ENCODE data around the gene PLPP3. TPM values are rescaled to one million over a fixed set of nuclear protein-coding genes. Genes with fewer than 3 reads are reported as not detected.

Gene PLPP3
- total and polyA plus RNA-seq, 3 donors from 2014 or later = 41.5 to 103 (median 82.0) TPM

DNA sequence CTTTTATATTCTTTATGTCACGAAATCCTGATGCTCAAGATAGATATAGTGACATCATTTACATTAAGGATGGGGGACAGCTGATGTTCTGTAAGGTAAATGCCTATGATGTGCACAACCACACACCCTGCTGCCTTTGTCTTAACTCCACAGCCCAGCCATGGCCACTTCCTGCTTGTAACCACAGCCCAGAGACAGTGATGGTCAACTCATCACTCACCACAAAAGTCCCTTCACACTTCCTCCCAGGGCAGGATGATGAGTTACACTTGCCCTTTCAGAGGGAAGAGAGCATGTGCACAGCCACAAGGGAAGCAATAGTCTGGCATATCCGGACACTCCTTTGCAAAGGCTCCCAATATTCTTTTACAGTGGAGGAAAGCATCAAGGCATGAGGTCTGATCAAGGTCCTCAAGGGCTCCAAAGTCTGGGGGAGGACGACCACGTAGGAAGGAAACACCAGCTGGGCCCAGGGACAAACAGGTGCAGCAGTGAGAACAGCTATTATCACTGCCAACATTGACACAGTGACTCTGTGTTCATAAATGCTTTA is 53.8 kb downstream of the PLPP3 start:
- no peak for TF ChIP-seq POLR2A (IDR thresholded peaks at IDR 0.05)
- TF ChIP-seq, protein P1, sequence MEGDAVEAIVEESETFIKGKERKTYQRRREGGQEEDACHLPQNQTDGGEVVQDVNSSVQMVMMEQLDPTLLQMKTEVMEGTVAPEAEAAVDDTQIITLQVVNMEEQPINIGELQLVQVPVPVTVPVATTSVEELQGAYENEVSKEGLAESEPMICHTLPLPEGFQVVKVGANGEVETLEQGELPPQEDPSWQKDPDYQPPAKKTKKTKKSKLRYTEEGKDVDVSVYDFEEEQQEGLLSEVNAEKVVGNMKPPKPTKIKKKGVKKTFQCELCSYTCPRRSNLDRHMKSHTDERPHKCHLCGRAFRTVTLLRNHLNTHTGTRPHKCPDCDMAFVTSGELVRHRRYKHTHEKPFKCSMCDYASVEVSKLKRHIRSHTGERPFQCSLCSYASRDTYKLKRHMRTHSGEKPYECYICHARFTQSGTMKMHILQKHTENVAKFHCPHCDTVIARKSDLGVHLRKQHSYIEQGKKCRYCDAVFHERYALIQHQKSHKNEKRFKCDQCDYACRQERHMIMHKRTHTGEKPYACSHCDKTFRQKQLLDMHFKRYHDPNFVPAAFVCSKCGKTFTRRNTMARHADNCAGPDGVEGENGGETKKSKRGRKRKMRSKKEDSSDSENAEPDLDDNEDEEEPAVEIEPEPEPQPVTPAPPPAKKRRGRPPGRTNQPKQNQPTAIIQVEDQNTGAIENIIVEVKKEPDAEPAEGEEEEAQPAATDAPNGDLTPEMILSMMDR (IDR thresholded peaks at IDR 0.05) = no peak
- Histone ChIP-seq H3K36me3 (ENCODE audit: low read depth, missing control alignments) (no peaks in the 10 kb centered on the region), H3K4me3 (no peak overlapping the region), H3K27ac (no peak overlapping the region), H3K4me1 (peaks cover 10% of the 10 kb centered on the region), H3K9me3 (no peaks in the 10 kb centered on the region), H3K27me3 (no peaks in the 10 kb centered on the region)
- DNase-seq = no peak
- WGBS, 2 donors = 45 to 55% methylated on average over 3 to 4 of the region's 4 CpGs
- intact Hi-C loops (cut with DNase I; ENCODE audit: low total_unique reads) = no loop called here

DNA sequence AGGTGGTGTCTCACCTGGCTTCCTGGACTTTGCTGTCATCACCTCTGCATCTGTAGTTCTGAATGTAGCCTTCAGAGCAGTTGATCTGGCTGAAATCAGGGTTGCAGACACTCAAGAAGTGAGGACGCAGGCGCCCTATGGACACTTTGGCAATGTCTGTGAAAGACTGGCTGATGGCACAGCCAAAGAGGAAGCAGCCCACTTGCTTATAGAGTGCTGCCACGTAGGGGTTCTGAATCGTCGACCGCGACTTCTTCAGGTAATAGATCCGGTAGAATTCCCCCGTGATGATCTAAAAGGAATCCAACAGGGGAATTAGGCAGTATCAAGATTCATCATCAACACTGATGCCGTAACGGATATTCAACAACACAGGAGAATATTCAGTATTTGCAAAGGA is 55.1 kb downstream of the PLPP3 start:
- DNase-seq = no peak
- TF ChIP-seq POLR2A (IDR thresholded peaks at IDR 0.05) = no peak
- TF ChIP-seq, protein P1 (IDR thresholded peaks at IDR 0.05) = no peak
- Histone ChIP-seq H3K9me3 (no peaks in the 10 kb centered on the region), H3K36me3 (ENCODE audit: low read depth, missing control alignments) (no peaks in the 10 kb centered on the region), H3K27me3 (no peaks in the 10 kb centered on the region), H3K4me3 (no peak overlapping the region), H3K27ac (no peak overlapping the region), H3K4me1 (peaks cover 10% of the 10 kb centered on the region)
- WGBS, 2 donors = 93 to 95% methylated on average over 9 to 11 of the region's 11 CpGs
- intact Hi-C loops (cut with DNase I; ENCODE audit: low total_unique reads) = no loop called here

DNA sequence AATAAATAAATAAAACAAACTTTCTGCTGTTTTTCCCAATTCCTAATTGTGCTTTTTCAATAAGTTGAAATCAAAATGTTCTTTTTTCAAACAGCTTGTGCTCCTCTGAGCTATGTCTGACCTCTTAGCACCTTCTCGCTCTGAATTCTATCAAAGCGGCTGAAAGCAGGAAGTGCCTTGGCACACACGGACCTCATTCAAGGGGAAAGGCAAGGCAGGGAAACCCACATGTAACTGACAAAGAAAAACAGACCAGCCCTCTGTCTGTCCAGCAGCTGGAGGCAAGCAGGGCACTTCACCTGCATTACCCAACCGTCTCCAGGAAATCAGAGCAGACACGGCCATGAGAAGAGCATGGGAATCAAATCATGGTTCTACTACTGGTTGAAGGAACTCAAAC is 56.7 kb downstream of the PLPP3 start:
- H3K27ac ChIP-seq = no peak overlapping the region
- no peak for TF ChIP-seq POLR2A (IDR thresholded peaks at IDR 0.05)
- TF ChIP-seq, protein P1 (IDR thresholded peaks at IDR 0.05) = no peak
- peaks cover 5% of the 10 kb centered on the region for H3K4me1 ChIP-seq
- WGBS, 2 donors = 56 to 61% methylated on average over 5 of the region's 5 CpGs
- intact Hi-C loops (cut with DNase I; ENCODE audit: low total_unique reads) = no loop called here
- H3K4me3 ChIP-seq = no peak overlapping the region
- H3K27me3 ChIP-seq = no peaks in the 10 kb centered on the region
- H3K9me3 ChIP-seq = no peaks in the 10 kb centered on the region
- H3K36me3 ChIP-seq (ENCODE audit: low read depth, missing control alignments) = no peaks in the 10 kb centered on the region
- DNase-seq = no peak

DNA sequence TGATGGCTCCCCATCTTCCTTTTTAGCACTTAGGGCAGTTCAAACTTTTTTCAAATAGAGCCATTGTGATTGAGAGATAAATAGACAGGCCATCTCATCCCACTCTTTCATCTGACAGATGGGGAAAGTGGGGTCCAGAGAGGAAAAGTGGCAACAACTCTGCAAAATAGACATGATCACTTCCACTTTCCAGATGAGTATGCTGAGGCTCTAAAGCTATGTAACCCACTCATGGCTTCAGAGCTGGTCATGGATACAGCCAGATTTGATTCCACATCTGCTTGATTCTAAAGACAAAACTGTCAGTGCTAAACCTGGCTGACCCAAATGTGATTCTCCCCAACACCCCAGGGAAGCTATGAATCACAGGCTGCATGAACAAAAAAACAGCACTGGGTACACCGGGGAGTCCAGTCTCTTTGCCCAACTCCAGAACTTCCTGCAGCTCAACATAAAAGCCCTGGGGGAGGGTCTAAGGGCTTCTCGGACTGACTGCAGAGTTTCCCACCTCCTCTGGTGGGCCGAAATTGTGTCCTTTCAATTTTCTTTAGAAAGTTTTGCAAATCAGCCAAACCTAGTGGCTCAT is 59.3 kb downstream of the PLPP3 start:
- TF ChIP-seq, protein P1 (IDR thresholded peaks at IDR 0.05) = no peak
- no peak for TF ChIP-seq POLR2A (IDR thresholded peaks at IDR 0.05)
- intact Hi-C loops (cut with DNase I; ENCODE audit: low total_unique reads) = no loop called here
- no peaks in the 10 kb centered on the region for H3K9me3 ChIP-seq
- H3K4me3 ChIP-seq = no peak overlapping the region
- DNase-seq = no peak
- no peak overlapping the region for H3K27ac ChIP-seq
- H3K4me1 ChIP-seq = no peaks in the 10 kb centered on the region
- no peaks in the 10 kb centered on the region for H3K36me3 ChIP-seq (ENCODE audit: low read depth, missing control alignments)
- no peaks in the 10 kb centered on the region for H3K27me3 ChIP-seq
- 80 to 90% methylated on average over 3 of the region's 3 CpGs for WGBS, 2 donors

Data from testis (tissue), 3 donors.